ENCODE measurements around the gene ERGIC1.

The ERGIC1 gene

GRCh38 chr5:172857982-172858381 lies 23.9 kb downstream of the ERGIC1 start:
- H3K4me2 ChIP-seq (ENCODE audit: low read depth, low read length, poor library complexity, severe bottlenecking) = no peak overlapping the region

GRCh38 chr5:172858511-172858989 lies 24.5 kb downstream of the ERGIC1 start:
- no peak overlapping the region for H3K4me2 ChIP-seq (ENCODE audit: low read depth, low read length, poor library complexity, severe bottlenecking)
- peaks cover 94% of the 10 kb centered on the region for H3K79me2 ChIP-seq (ENCODE audit: insufficient read depth, low read length)
- H3K36me3 ChIP-seq (ENCODE audit: insufficient read depth, low read length) = peaks cover 5% of the 10 kb centered on the region; the same call in 1 of the 2 replicates

More at GRCh38 chr5:172857982-172858381, 23.9 kb downstream of the ERGIC1 start:
- no peak overlapping the region for H3K9ac ChIP-seq (ENCODE audit: low read depth, low read length, poor library complexity, severe bottlenecking)
- TF ChIP-seq CTCF (conservative IDR thresholded peaks at IDR 0.05; ENCODE audit: low read length) = no peak
- no peak for TF ChIP-seq EZH2phosphoT487 (IDR thresholded peaks at IDR 0.05; ENCODE audit: borderline replicate concordance)
- H3K27me3 ChIP-seq (ENCODE audit: insufficient read depth, low read length, poor library complexity, severe bottlenecking) = no peaks in the 10 kb centered on the region
- H3K4me1 ChIP-seq (ENCODE audit: insufficient read depth, low read length, poor library complexity, severe bottlenecking) = no peaks in the 10 kb centered on the region
- no peak overlapping the region for H3K4me3 ChIP-seq (ENCODE audit: low read length, poor library complexity, severe bottlenecking)
- H3K36me3 ChIP-seq (ENCODE audit: insufficient read depth, low read length) = no peaks in the 10 kb centered on the region; the same call in 1 of the 2 replicates
- H2AFZ ChIP-seq (ENCODE audit: low read length) = no peak overlapping the region
- peaks cover 94% of the 10 kb centered on the region for H3K79me2 ChIP-seq (ENCODE audit: insufficient read depth, low read length)
- H3K9me3 ChIP-seq (ENCODE audit: insufficient read depth, low read depth, low read length) = no peaks in the 10 kb centered on the region
- H4K20me1 ChIP-seq (ENCODE audit: insufficient read depth, low read length, poor library complexity, severe bottlenecking) = peaks cover 41% of the 10 kb centered on the region
- no peaks in the 10 kb centered on the region for H3K9me2 ChIP-seq (replicated peaks; ENCODE audit: low read depth, low read length)
- no peaks in the 10 kb centered on the region for H3F3A ChIP-seq (ENCODE audit: low read depth)

GRCh38 chr5:172858990-172859811 lies 25.1 kb downstream of the ERGIC1 start:
- Histone ChIP-seq H3K36me3 (ENCODE audit: insufficient read depth, low read length) (peaks cover 6% of the 10 kb centered on the region; the same call in 1 of the 2 replicates), H3K9me3 (ENCODE audit: insufficient read depth, low read depth, low read length) (no peaks in the 10 kb centered on the region), H3K27me3 (ENCODE audit: insufficient read depth, low read length, poor library complexity, severe bottlenecking) (no peaks in the 10 kb centered on the region), H3K4me3 (ENCODE audit: low read length, poor library complexity, severe bottlenecking) (no peak overlapping the region), H3K9ac (ENCODE audit: low read depth, low read length, poor library complexity, severe bottlenecking) (no peak overlapping the region), H4K20me1 (ENCODE audit: insufficient read depth, low read length, poor library complexity, severe bottlenecking) (peaks cover 34% of the 10 kb centered on the region), H3K4me2 (ENCODE audit: low read depth, low read length, poor library complexity, severe bottlenecking) (no peak overlapping the region), H3F3A (ENCODE audit: low read depth) (no peaks in the 10 kb centered on the region), H3K79me2 (ENCODE audit: insufficient read depth, low read length) (peaks cover 92% of the 10 kb centered on the region), H3K4me1 (ENCODE audit: insufficient read depth, low read length, poor library complexity, severe bottlenecking) (no peaks in the 10 kb centered on the region), H3K9me2 (replicated peaks; ENCODE audit: low read depth, low read length) (no peaks in the 10 kb centered on the region), H2AFZ (ENCODE audit: low read length) (no peak overlapping the region)
- TF ChIP-seq CTCF (conservative IDR thresholded peaks at IDR 0.05; ENCODE audit: low read length) (no peak), EZH2phosphoT487 (IDR thresholded peaks at IDR 0.05; ENCODE audit: borderline replicate concordance) (no peak)

More at GRCh38 chr5:172858511-172858989, 24.5 kb downstream of the ERGIC1 start:
- peaks cover 36% of the 10 kb centered on the region for H4K20me1 ChIP-seq (ENCODE audit: insufficient read depth, low read length, poor library complexity, severe bottlenecking)
- TF ChIP-seq CTCF (conservative IDR thresholded peaks at IDR 0.05; ENCODE audit: low read length) = no peak
- TF ChIP-seq EZH2phosphoT487 (IDR thresholded peaks at IDR 0.05; ENCODE audit: borderline replicate concordance) = no peak
- no peak overlapping the region for H3K4me3 ChIP-seq (ENCODE audit: low read length, poor library complexity, severe bottlenecking)
- no peaks in the 10 kb centered on the region for H3K9me2 ChIP-seq (replicated peaks; ENCODE audit: low read depth, low read length)
- H3K4me1 ChIP-seq (ENCODE audit: insufficient read depth, low read length, poor library complexity, severe bottlenecking) = no peaks in the 10 kb centered on the region
- H3F3A ChIP-seq (ENCODE audit: low read depth) = no peaks in the 10 kb centered on the region
- H3K9ac ChIP-seq (ENCODE audit: low read depth, low read length, poor library complexity, severe bottlenecking) = no peak overlapping the region
- H3K9me3 ChIP-seq (ENCODE audit: insufficient read depth, low read depth, low read length) = no peaks in the 10 kb centered on the region
- H2AFZ ChIP-seq (ENCODE audit: low read length) = no peak overlapping the region
- no peaks in the 10 kb centered on the region for H3K27me3 ChIP-seq (ENCODE audit: insufficient read depth, low read length, poor library complexity, severe bottlenecking)
